ENCODE data around the gene AK1. TPM values are rescaled to one million over a fixed set of nuclear protein-coding genes. Genes with fewer than 3 reads are reported as not detected.

Gene AK1
- total and polyA plus RNA-seq, 12 donors = 500 to 1,050 (median 731) TPM

- intact Hi-C loops (cut with DNase I) = no loop called here
- DNase-seq (no peak), ATAC-seq (no peak)
- H3K4me3 ChIP-seq = no peak overlapping the region
- peaks cover 0 to 100% (median 66%) of the 10 kb centered on the region in 9 donors for H3K36me3 ChIP-seq
- 73 to 80% methylated on average over 4 of the region's 4 CpGs for WGBS, 2 donors
- H3K9me3 ChIP-seq = no peaks in the 10 kb centered on the region
- no peaks in the 10 kb centered on the region for H3K27me3 ChIP-seq
- H3K27ac ChIP-seq = peak overlapping the region in 2 of 10 donors; percentile 8 to 48
- TF ChIP-seq, protein P1, sequence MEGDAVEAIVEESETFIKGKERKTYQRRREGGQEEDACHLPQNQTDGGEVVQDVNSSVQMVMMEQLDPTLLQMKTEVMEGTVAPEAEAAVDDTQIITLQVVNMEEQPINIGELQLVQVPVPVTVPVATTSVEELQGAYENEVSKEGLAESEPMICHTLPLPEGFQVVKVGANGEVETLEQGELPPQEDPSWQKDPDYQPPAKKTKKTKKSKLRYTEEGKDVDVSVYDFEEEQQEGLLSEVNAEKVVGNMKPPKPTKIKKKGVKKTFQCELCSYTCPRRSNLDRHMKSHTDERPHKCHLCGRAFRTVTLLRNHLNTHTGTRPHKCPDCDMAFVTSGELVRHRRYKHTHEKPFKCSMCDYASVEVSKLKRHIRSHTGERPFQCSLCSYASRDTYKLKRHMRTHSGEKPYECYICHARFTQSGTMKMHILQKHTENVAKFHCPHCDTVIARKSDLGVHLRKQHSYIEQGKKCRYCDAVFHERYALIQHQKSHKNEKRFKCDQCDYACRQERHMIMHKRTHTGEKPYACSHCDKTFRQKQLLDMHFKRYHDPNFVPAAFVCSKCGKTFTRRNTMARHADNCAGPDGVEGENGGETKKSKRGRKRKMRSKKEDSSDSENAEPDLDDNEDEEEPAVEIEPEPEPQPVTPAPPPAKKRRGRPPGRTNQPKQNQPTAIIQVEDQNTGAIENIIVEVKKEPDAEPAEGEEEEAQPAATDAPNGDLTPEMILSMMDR (IDR thresholded peaks at IDR 0.05) = no peak
- H3K4me1 ChIP-seq = peaks cover 5 to 46% (median 15%) of the 10 kb centered on the region in 9 donors
These were observed 55.4 kb downstream of the AK1 start for GRCh38 chr9:127822108-127822507.

GRCh38 chr9:127818574-127818973, 58.9 kb downstream of the AK1 start:
- no peak for ATAC-seq
- WGBS, 2 donors = 89 to 90% methylated on average over 11 of the region's 11 CpGs
- TF ChIP-seq, protein P1 (IDR thresholded peaks at IDR 0.05) = no peak
- DNase-seq = no peak
- H3K36me3 ChIP-seq = peaks cover 0 to 100% (median 74%) of the 10 kb centered on the region in 9 donors
- H3K27me3 ChIP-seq = no peaks in the 10 kb centered on the region
- intact Hi-C loops (cut with DNase I) = no loop called here
- no peaks in the 10 kb centered on the region for H3K9me3 ChIP-seq
- H3K27ac ChIP-seq = peak overlapping the region in 5 of 10 donors; percentile 8 to 72 (median 26)
- peaks cover 0 to 50% (median 3%) of the 10 kb centered on the region in 9 donors for H3K4me1 ChIP-seq
- no peak overlapping the region for H3K4me3 ChIP-seq

- intact Hi-C loops (cut with DNase I) = no loop called here
- peak in 2 of 8 donors; percentile 3 for ATAC-seq
- Histone ChIP-seq H3K9me3 (no peaks in the 10 kb centered on the region), H3K27ac (peak overlapping the region in 5 of 10 donors; percentile 8 to 72 (median 26)), H3K4me1 (peaks cover 0 to 53% (median 3%) of the 10 kb centered on the region in 9 donors), H3K4me3 (no peak overlapping the region), H3K36me3 (peaks cover 0 to 100% (median 80%) of the 10 kb centered on the region in 9 donors), H3K27me3 (no peaks in the 10 kb centered on the region)
- WGBS, 2 donors = 81 to 83% methylated on average over 17 of the region's 17 CpGs
- TF ChIP-seq, protein P1 (IDR thresholded peaks at IDR 0.05) = no peak
- no peak for DNase-seq
These were observed 59.5 kb downstream of the AK1 start for GRCh38 chr9:127817881-127818434.

GRCh38 chr9:127816728-127817127, 60.7 kb downstream of the AK1 start:
- Histone ChIP-seq H3K27me3 (no peaks in the 10 kb centered on the region), H3K4me3 (no peak overlapping the region), H3K27ac (peak overlapping the region in 5 of 10 donors; percentile 22 to 72 (median 26)), H3K9me3 (no peaks in the 10 kb centered on the region), H3K4me1 (peaks cover 0 to 53% (median 3%) of the 10 kb centered on the region in 9 donors), H3K36me3 (peaks cover 0 to 100% (median 84%) of the 10 kb centered on the region in 9 donors)
- TF ChIP-seq, protein P1 (IDR thresholded peaks at IDR 0.05) = no peak
- ATAC-seq (peak in 2 of 8 donors; percentile 1 to 6), DNase-seq (no peak)
- 84 to 88% methylated on average over 8 of the region's 8 CpGs for WGBS, 2 donors
- intact Hi-C loops (cut with DNase I) = no loop called here

Small RNA genes lying within 50 kb of the gene (microRNA-seq; reads per million reads assigned to microRNA genes)
- 0 to 0.60 reads per million in 2 donors for gene MIR4672

Other genes starting within 250 kb of the AK1 start
- under 1 TPM in 2 of 10 donors, not detected in 8; 0.10 to 0.13 TPM for gene CFAP157, start 170.7 kb downstream of the AK1 start, total RNA-seq
- gene CFAP157, start 170.7 kb downstream of the AK1 start, polyA plus RNA-seq = under 1 TPM; 0.15 to 0.19 TPM
- gene PTRH1, start 162.0 kb downstream of the AK1 start, total RNA-seq = 10 to 100 TPM in 8 of 10 donors, 1 to 10 TPM in 2; 8.1 to 14.1 (median 11.5) TPM
- gene PTRH1, start 162.0 kb downstream of the AK1 start, polyA plus RNA-seq = 10 to 100 TPM; 10.8 to 47.0 TPM
- under 1 TPM in 9 of 10 donors, not detected in 1; 0.04 to 0.61 (median 0.32) TPM for gene TTC16, start 161.6 kb downstream of the AK1 start, total RNA-seq
- 1 to 10 TPM in 1 of 2 donors, under 1 TPM in 1; 0.04 to 1.4 TPM for gene TTC16, start 161.6 kb downstream of the AK1 start, polyA plus RNA-seq
- gene TOR2A, start 142.4 kb downstream of the AK1 start, total RNA-seq = 1 to 10 TPM; 1.5 to 6.3 (median 2.2) TPM
- 1 to 10 TPM; 6.9 to 7.6 TPM for gene TOR2A, start 142.4 kb downstream of the AK1 start, polyA plus RNA-seq
- gene SH2D3C, start 99.0 kb downstream of the AK1 start, total RNA-seq = 10 to 100 TPM; 10.9 to 26.0 (median 17.7) TPM
- gene SH2D3C, start 99.0 kb downstream of the AK1 start, polyA plus RNA-seq = 10 to 100 TPM; 30.1 to 36.7 TPM
- 10 to 100 TPM; 30.9 to 59.0 (median 44.1) TPM for gene CDK9, start 91.6 kb downstream of the AK1 start, total RNA-seq
- 10 to 100 TPM; 32.5 to 47.7 TPM for gene CDK9, start 91.6 kb downstream of the AK1 start, polyA plus RNA-seq
- gene FPGS, start 74.8 kb downstream of the AK1 start, total RNA-seq = 10 to 100 TPM; 40.2 to 58.5 (median 46.5) TPM
- 10 to 100 TPM; 40.7 to 45.5 TPM for gene FPGS, start 74.8 kb downstream of the AK1 start, polyA plus RNA-seq
- 100 to 1,000 TPM in 8 of 10 donors, 10 to 100 TPM in 2; 76.8 to 263 (median 137) TPM for gene ENG, start 23.0 kb downstream of the AK1 start, total RNA-seq
- 100 to 1,000 TPM; 199 to 310 TPM for gene ENG, start 23.0 kb downstream of the AK1 start, polyA plus RNA-seq
- gene ST6GALNAC6, start 21.9 kb upstream of the AK1 start, total RNA-seq = 10 to 100 TPM; 32.8 to 52.0 (median 44.7) TPM
- 10 to 100 TPM; 33.0 to 40.5 TPM for gene ST6GALNAC6, start 21.9 kb upstream of the AK1 start, polyA plus RNA-seq
- 10 to 100 TPM; 23.2 to 52.9 (median 33.9) TPM for gene ST6GALNAC4, start 39.4 kb upstream of the AK1 start, total RNA-seq
- gene ST6GALNAC4, start 39.4 kb upstream of the AK1 start, polyA plus RNA-seq = 10 to 100 TPM; 10.8 to 48.6 TPM
- under 1 TPM in 7 of 10 donors, not detected in 3; 0.25 to 0.59 (median 0.47) TPM for gene PIP5KL1, start 53.1 kb upstream of the AK1 start, total RNA-seq
- gene PIP5KL1, start 53.1 kb upstream of the AK1 start, polyA plus RNA-seq = under 1 TPM in 1 of 2 donors, not detected in 1; 0.28 TPM
- 10 to 100 TPM in 8 of 10 donors, 1 to 10 TPM in 2; 7.2 to 15.4 (median 12.3) TPM for gene DPM2, start 60.2 kb upstream of the AK1 start, total RNA-seq
- 10 to 100 TPM; 16.7 to 31.1 TPM for gene DPM2, start 60.2 kb upstream of the AK1 start, polyA plus RNA-seq
- gene EEIG1, start 103.3 kb upstream of the AK1 start, total RNA-seq = 10 to 100 TPM; 11.1 to 33.5 (median 25.1) TPM
- gene EEIG1, start 103.3 kb upstream of the AK1 start, polyA plus RNA-seq = 10 to 100 TPM in 1 of 2 donors, 1 to 10 TPM in 1; 6.7 to 13.0 TPM
- gene NAIF1, start 189.6 kb upstream of the AK1 start, total RNA-seq = 1 to 10 TPM; 3.2 to 7.0 (median 5.5) TPM
- 1 to 10 TPM; 4.4 to 7.2 TPM for gene NAIF1, start 189.6 kb upstream of the AK1 start, polyA plus RNA-seq
- 10 to 100 TPM in 3 of 10 donors, 1 to 10 TPM in 7; 3.6 to 20.7 (median 7.5) TPM for gene SLC25A25, start 190.6 kb upstream of the AK1 start, total RNA-seq
- 1 to 10 TPM; 2.3 to 4.8 TPM for gene SLC25A25, start 190.6 kb upstream of the AK1 start, polyA plus RNA-seq